ENCODE data around the gene ALX4. TPM values are rescaled to one million over a fixed set of nuclear protein-coding genes. Genes with fewer than 3 reads are reported as not detected.

Gene ALX4
- polyA plus RNA-seq, 12 donors, result 0.62 to 4.3 (median 2.1) TPM; not detected in 1

DNA sequence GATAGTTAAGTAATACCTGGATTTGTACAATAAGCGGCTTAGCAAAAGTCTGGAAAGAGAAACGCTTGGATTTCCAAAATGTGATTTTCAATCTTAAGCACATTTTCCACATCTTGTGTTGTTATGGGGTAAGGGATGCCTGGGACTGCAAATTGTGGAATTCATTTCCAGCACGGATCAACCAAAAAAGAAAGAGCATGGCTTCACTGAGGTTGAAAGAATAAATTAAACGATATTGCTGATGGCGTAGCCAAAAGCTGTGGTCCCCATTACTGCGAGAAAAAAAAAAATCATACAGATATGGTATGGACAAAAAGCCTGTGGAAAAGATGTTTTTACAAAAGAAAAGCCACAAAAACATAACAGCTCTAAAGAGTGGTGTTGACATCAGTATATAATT, 26.0 kb upstream of the ALX4 start:
- no peak for DNase-seq

DNA sequence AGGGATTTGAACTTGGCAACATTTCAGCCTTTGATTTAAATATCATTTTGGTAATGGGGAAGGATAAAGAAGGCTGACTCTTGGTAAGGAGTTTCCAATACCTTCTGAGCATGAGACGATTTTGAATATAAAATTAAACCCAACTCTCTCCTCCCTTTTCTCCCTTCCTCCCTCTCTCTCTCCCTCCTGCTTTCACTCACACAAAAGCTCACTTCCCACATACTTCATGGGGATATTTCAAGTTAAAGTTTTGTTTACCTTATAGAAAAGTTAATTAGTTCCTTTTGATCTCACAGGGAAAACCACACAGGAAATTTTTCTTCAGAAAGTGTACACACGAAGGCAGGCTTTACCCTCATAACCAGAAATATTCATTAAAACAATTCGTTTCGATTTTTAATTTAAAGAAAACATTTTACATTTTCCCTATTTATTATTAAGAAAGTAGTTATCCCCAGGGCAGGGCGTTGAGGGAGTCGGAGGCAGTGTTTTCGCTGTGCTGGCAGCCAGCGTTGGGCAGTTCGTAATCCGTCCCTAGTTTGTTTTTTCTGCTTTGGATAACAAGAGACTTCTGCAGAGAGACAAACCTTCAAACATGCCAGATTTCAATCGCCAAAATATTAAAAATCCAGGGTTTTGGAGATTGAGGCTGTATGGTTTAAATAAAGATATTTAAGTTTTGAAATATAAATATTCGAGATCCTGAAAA, 25.3 kb upstream of the ALX4 start:
- no peak for DNase-seq

DNA sequence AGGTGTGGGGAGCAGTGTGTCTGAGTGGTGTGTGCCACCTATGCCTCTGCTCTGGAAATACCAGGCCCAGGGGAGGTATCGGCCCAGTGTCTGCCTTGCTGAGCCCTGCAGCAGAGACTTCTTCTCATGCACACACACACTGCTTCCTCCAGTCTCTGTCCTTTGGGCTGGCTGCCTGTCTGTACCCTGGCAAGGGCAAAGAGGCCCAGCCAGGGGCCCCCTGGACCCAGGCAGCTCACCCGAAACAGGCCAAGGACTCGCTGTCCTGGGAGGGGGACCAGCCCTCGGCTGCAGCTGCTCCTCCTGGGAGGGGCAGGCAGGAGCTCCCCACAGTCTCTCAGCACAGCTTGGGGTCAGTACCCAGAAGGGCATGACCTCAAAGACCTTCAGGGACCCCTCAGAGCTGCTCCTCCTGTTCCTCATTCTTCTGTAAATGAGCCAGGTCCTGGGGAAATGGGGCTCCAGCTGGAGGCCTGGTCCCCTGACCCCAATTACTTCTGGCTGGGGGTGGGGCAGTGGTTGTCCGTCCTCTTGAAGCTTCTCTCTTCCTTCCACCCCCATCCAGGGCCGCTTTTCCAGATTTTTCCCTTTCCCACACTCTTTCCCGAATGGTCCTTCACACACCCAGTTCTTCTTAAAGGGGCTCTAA, 24.5 kb upstream of the ALX4 start:
- DNase-seq, result no peak

GRCh38 chr11:44333271-44334218, 23.6 kb upstream of the ALX4 start:
- DNase-seq, result no peak

- DNase-seq, result no peak
Measured at GRCh38 chr11:44332665-44333064, 22.7 kb upstream of the ALX4 start.

GRCh38 chr11:44329472-44330230, 19.7 kb upstream of the ALX4 start:
- DNase-seq, result no peak

DNA sequence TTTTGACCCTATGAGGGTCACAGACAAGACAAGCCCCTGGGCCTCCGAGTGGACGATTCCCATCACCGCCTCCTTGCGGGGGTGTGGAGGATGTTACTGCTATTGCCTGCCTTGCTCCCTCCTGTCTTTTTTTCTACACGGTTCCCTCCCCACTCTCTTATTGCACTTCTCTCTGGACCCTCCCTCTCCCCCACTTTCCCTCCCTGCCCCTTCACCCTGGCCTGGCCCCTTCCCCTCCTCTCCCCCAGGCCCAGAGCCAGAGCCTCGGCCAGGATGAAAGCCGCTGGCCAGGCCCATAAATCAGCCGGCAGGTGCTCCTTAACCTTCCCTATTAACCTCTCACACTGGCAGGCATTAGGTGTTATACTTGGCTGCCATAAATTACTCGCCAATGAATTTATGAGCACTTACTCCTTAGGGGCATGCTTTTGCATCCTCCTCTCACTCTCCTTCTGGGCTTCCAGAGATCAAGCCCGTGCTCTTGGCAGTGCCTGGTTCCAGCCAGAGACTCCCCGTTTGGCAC, 18.3 kb upstream of the ALX4 start:
- DNase-seq, result no peak

DNA sequence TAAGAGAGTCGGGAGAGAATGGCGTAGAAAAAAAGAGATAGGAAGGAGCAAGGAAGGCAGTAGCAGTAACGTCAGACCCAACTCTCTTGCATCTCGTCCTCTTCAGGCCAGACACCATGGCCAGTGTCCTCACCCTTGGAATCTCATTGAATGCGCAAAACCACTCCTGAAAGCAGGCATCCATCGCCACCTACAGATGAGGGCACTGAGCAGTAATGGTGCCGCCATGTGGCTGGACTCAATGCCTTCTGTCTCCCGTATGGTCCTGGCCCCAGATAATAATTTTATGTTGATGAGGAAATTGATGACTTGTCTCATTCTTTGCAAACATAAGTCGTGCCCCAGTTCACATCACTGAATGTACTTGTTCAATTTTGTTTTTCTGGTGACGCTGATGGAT, 17.8 kb upstream of the ALX4 start:
- no peak for DNase-seq

DNA sequence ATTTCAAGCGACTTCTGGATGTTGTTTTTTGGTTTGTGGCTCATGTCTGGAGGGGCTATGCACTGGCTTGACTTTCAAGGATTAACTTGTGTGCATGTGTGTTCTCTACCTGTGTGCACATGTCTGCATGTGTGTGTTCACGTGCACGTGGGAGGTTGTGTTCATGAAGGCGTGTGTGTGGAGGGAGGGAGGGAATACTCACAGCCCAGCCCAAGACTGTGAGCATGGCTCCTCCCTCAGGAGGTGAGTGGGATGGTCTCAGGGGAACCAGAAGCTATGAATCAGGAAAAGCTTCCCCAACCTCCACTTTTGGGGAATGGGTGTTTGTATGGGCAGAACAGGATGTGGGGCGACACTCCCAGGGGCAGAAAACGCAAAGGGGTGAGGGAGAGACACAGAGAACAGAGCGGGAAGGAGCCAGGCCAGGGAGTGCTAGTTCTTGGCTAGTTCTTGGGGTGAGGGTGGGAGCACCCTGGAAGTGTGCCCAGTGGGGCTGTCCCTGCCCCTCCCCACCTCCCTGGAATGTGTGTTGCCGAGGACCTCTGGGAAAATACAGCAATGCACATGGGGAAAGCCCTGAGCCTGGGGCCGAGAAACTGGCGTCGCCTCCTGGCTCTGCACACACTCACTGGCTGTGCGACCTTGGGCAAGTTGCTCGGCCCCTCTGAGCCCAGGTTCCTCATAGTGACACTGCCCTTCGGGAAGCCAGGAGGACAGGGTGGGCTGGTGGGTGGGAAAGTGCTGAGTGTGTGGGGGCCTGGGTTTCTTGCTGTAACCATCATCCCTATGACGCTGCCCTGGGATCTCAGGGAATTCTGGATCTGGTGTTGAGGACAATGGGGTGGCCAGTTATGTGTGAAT, 16.9 kb upstream of the ALX4 start:
- DNase-seq, result no peak

DNA sequence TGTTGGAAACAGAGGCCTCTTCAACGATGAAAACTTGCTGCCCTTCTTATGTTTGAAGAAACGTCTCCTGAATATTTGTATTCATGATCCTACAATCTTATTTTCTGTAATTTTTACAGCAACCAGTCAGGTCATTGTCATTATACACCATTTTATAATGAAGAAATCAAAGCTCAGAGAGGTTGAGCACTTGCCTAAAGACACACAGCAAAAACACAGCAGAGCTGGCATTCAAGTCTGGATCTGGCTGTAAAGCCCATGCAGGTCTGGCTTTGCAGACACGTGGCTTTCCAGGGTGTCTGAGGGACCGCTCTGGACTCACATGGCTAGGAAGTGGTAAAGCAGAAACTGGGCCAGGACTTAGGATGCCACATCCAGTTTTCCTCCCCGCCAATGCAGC, 15.8 kb upstream of the ALX4 start:
- DNase-seq, result no peak

DNA sequence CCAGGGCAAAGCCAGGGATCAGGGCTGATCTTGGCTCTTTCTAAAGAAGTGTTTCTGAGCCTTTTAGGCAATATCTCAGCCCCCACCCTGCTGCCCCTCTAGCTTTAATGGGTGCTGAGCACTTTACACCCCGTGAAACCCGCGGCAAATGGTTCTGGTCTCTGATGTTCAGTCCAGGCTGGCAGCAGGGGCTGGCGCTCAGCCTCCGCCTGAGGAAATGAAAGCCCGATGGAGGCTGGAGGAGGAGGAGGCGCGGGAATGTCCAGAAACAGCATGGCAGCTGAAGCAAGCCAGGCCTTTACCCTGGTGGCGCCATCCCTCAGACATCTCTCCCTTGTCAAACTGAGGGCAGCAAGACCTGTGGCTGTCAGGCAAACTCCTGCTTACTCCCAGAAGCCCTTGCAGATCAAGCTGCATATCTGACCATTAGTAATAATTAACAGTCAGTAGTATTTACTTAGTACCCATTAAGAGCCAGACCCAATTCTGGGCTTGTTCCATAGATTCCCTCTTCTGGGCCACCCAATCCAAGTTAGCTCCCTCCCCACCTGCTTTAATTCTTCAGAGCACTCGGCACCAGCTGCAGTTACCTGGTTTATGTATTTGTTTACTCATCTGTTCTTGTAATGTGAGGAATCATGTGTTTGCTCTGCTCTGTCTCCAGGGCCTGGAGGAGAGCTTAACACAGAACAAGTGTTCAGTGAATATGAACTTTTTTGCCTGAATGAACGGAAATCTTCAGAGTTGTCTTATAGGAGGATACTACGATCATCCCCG, 15.0 kb upstream of the ALX4 start:
- DNase-seq, result no peak

DNA sequence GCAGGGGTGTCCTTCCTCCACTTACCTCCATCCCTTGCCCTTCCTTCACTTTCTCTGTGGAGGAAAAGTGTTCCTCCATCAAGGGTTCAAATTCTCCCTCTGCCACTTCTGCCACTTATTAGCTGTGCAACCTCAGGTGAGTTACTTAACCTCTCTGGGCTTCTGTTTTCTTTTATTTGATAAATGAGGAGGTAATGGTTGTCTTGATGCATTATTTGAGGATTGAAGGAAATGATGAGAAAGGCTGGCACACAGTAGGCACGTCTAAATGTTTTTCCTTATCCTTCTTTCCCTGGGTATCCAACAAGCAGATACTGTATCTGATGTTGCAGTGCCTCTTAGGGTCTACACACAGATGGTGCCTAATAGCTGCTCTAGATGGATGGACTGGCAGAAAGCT, 14.3 kb upstream of the ALX4 start:
- no peak for DNase-seq

GRCh38 chr11:44322243-44322642, 12.3 kb upstream of the ALX4 start:
- no peak for DNase-seq

- DNase-seq, result no peak
Measured at GRCh38 chr11:44321059-44321458, 11.1 kb upstream of the ALX4 start.

- DNase-seq, result no peak
Measured at GRCh38 chr11:44320289-44320973, 10.5 kb upstream of the ALX4 start.

DNA sequence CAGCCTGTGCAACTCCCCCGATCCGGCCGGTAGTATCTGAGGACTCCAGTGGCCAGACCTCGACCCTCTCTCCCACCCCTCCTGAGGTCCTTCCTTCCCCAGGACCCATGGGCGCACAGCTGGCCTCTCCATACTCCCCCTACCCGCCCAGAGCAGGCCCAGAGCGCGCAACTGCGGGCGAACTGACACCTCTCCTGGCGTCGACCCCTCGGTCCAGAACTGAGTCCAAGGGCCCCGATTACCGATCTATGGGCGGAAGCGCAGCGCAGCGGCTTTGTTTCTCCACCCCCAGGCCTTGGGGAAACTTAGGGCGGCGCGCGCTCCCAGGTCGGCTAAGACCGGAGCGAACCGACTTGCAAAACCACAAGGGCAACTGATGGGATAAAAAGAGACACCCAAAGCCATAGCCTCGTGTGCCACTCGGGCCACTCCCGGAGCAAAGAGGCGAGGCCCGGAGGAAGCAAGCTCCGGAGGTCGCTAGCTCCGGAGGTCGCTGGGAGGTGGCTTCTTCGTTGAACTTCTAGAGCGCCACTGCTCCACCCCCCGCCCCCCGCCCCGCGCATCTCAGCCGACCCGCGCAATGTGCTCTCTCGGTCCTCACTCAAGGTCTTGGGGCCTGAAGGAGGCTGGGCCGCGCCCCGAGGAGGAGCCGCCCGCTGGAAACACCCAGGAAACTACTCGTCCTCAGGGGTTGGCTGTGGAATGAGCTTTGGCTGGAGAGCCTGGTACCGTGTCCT, 9.8 kb upstream of the ALX4 start:
- DNase-seq, result no peak

- no peak for DNase-seq
Measured at GRCh38 chr11:44319170-44319551, 9.2 kb upstream of the ALX4 start.

GRCh38 chr11:44318369-44318768, 8.4 kb upstream of the ALX4 start:
- DNase-seq, result no peak
